GM19240 (cell line): ENCODE measurements around the gene IFI44.

Experiments
- DNase-seq: peaks from one replicate; pipeline ENCODE4 v3.0.0; 2011; ENCODE audit warnings: low spot score; ENCODE audit not compliant: insufficient read length

IFI44 gene

GRCh38 chr1:78652019-78652560, 2.5 kb downstream of the IFI44 start:
- no peak for DNase-seq

DNA sequence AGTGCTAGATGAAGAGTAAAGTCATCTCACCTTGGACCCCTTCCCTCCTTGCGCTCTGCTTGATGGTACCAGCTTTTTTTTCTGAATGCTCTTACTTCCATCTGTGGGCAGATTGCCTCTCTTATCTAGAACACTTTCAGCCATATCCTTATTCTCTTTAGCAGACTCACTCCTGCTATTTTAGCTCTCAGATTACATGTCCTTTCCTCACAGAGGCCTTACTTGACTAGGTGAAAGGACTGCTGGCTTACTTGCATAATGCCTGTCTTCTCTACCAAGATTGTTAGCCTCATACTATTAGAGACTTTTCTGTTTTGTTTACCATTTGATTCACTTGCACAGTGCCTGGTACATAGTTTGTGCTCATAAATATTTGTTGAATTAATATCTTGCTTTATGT, 9.3 kb downstream of the IFI44 start:
- no peak for DNase-seq

- no peak for DNase-seq
Measured at GRCh38 chr1:78663923-78664322, 14.3 kb downstream of the IFI44 start.

- DNase-seq, result no peak
Measured at GRCh38 chr1:78664763-78665162, 15.1 kb downstream of the IFI44 start.

- no peak for DNase-seq
Measured at GRCh38 chr1:78665809-78666208, 16.2 kb downstream of the IFI44 start.

DNA sequence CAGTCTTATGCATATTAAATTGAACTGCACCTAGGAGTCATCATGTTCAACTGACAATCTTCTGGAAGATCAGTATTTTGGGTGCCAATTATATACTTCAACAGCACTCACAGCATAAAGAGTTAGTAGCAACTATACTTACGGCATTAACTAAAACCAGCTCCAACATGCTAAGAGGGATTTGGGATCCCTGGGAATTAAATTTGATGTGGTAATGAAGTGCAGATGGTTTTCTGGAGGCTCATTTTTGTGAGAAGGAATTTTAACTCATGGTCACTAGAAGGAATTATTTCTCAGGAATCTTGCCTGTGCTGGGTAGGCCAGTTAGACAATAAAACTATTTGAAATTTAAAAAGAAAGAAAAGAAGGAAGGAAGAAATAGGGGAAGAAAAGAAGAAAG, 18.3 kb downstream of the IFI44 start:
- no peak for DNase-seq

GRCh38 chr1:78668427-78668826, 18.8 kb downstream of the IFI44 start:
- no peak for DNase-seq

- DNase-seq, result no peak
Measured at GRCh38 chr1:78672428-78672827, 22.8 kb downstream of the IFI44 start.

DNA sequence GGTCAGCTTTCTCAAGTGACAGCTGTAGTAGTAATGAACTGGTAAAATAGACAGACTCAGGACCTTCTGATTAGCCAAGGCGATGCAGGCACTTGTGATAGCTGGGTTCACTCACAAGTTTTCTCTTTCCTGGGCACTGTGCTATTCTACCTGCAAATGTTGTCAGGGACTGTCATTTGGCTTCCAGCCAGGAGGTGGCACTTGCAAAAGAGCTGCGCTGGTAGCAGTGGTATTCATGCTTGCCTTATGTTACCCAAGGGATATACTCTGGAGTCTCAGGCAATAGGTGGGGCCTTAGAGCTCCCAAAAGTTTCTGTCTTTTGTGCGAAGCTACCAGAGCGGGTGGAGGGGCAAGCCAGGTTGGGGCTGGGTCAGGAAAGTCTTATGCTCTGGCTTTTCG, 23.5 kb downstream of the IFI44 start:
- DNase-seq, result no peak

DNA sequence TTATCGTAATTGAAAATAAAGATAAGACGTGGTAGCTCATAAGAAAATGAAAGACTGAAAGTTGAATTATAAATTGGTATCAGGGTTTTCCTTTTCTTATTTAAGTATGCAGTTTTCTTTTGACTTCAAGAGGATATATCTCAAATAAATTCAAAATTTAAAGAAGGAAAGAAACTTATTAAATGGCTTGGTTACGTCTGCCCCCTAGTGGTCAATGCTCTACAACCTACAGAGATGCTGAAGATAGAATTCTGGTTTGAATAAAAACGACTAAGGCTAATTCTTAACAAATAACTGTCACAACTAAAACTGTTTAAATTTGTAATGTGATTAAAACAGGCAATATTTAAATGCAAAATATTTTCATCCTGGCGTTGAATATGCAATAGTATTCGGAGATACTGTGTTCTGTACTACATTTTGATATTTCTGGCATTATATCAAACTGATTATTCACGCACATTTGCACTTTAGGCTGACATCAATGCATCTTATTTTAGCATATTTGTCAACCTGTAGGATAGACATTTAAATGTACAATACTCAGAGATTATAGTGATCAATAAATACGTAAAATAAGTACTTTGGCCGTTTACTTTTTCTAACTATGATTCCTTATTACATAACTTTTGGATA, 26.8 kb downstream of the IFI44 start:
- peak; percentile 6 for DNase-seq

- DNase-seq, result no peak
Measured at GRCh38 chr1:78676993-78677392, 27.4 kb downstream of the IFI44 start.

DNA sequence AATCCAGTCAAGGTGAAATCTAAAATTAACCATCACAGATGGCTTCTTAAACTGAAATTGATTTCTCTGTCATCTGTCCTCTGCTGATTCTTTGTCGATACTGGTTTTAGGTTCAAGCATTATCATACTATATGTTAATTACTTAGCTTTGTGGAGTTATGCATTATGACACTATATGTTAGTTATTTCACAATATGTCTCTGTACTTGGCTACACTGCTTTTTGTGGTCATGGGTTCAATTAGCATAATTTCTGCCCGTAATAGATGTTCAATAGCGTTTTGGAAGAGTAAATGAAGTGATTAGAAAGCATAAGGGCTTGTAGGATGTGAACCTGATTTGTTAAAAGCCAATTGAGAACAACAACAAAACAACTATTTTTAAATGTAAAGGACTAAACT, 28.2 kb downstream of the IFI44 start:
- DNase-seq, result no peak

- peak; percentile 4 for DNase-seq
Measured at GRCh38 chr1:78678324-78678723, 28.7 kb downstream of the IFI44 start.

- no peak for DNase-seq
Measured at GRCh38 chr1:78681265-78681664, 31.6 kb downstream of the IFI44 start.

- no peak for DNase-seq
Measured at GRCh38 chr1:78682496-78682895, 32.9 kb downstream of the IFI44 start.

GRCh38 chr1:78683079-78683478, 33.4 kb downstream of the IFI44 start:
- no peak for DNase-seq

- no peak for DNase-seq
Measured at GRCh38 chr1:78687315-78687714, 37.7 kb downstream of the IFI44 start.

- no peak for DNase-seq
Measured at GRCh38 chr1:78687914-78688313, 38.3 kb downstream of the IFI44 start.

DNA sequence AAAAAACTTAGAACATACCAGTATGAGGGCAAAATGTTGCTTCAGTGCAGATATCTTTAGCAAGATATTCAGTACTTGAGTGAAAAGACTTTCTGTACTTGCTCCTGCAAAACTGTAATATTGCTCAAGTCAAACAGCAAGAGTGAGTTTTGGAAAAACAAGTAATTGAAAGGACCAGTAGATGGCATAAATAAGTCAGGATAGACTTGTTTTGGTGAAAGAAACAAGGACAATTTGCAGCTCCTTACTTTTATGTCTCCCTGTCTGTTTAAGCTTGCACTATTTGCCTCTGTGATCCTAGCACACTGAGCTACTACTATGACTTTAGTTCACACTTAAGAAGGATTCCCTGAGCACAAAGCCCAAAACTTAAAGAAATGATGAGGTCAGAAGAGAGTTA, 39.1 kb downstream of the IFI44 start:
- DNase-seq, result no peak

DNA sequence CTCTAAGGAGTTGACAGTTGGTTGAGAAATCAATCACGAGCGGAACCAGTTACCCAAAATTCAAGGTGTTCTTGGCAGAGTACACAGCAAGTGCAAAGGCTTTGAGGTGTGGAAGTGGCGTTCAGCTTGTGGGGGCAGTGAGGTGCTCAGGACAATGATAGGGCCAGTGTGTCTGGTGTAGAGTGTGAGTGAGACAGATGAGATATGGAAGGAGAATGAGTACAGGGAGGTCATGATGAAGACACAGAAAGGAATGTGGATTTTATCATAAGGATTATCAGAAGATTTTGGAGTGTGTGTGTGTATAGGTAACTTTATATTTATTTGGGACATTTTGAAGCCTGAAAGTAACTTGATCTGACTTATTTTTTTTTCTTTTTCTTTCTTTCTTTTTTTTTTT, 40.9 kb downstream of the IFI44 start:
- DNase-seq, result no peak

DNA sequence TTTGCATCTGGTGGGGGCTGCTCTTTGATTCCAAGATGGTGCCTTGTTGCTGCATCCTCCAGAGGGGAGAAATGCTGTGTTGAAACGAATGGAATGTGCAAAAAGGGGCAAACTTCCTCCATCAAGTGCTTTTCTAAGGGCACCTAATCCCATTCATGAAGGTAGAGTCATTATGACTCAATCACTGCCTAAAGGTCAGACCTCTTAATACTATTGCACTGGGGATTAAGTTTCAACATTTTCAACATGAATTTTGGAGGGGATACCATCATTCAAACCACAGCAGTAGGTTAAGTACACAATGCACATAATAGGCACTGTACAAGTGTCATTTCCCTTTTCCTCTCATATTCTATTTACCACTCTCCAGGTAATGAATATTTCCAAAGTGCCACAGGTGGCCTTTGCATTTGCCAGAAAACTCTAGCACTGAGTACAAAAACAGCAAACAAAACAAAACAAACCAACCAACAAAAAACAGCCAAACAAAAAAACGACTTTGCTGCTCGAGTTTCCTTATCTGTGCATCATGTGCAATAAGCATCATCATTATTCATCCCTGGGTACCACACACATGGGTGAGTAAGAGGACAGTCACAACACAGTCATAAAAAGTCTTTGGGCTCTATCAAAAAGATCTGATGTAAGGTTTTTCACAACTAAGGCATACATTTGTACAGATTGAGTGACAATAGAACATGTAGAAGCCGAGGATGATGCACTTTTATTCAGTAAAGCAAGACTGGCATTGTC, 42.5 kb downstream of the IFI44 start:
- no peak for DNase-seq

DNA sequence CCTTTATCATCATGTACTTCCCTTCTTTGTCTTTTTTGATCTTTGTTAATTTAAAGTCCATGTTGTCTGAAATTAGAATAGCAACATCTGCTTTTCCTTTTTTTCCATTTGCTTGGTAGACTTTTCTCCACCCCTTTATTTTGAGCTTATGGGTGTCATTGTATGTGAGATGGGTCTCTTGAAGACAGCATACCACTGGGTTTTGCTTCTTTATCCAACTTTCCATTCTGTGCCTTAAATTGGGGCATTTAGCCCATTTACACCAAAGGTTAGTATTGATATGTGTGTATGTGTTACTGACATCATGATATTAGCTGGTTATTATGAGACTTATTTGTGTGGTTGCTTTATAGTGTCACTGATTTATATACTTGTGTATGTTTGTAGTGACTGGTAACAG, 50.2 kb downstream of the IFI44 start:
- no peak for DNase-seq

- DNase-seq, result no peak
Measured at GRCh38 chr1:78702426-78702825, 52.8 kb downstream of the IFI44 start.
